ENCODE results near the gene EML1. TPM values are rescaled to one million over a fixed set of nuclear protein-coding genes. Genes with fewer than 3 reads are reported as not detected.

Gene EML1
- total RNA-seq, 1 experiment from 2014 or later: 7.2 TPM

DNA sequence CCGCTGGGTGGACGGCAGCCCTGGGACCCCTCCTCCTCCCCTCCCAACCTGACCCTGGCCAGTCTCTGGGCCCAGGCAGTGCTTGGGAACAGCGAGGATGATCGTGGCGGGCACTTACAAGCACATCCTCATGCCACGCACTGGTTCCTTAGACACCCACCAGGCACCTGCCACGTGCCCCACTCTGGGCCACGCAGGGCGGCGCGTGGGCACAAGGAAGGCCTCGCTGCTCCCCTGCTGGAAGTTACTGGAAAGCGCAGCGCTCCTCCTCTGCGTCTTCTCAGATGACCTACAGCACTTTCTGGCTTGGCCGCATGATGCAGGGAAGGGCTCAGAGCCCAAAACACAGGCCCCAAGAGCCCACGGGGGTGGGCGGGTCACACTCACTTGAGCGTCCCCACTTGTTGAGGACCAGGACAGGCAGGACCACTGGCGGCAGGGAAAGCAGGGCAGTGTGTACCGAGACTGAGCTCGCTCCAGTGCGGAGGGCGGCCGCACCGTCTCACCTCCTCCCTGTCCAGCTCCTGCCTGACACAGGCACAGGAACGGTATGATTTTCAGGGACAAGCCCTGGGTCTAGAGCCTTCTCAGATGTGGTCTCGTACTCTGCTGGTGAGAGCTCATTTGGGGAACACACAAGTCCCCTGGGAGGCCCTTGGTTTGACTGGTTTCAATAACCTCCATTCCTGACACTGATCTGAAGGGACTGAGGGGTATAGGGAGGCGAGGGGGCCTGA lies 143.7 kb downstream of the EML1 start:
- H3K4me1 ChIP-seq: no peaks in the 10 kb centered on the region
- H3K4me1 Mint-ChIP-seq (ENCODE audit: low read depth, unreplicated experiment): no peaks in the 10 kb centered on the region
- H3K4me3 Mint-ChIP-seq (ENCODE audit: unreplicated experiment): no peak overlapping the region
- TF ChIP-seq, protein P1, sequence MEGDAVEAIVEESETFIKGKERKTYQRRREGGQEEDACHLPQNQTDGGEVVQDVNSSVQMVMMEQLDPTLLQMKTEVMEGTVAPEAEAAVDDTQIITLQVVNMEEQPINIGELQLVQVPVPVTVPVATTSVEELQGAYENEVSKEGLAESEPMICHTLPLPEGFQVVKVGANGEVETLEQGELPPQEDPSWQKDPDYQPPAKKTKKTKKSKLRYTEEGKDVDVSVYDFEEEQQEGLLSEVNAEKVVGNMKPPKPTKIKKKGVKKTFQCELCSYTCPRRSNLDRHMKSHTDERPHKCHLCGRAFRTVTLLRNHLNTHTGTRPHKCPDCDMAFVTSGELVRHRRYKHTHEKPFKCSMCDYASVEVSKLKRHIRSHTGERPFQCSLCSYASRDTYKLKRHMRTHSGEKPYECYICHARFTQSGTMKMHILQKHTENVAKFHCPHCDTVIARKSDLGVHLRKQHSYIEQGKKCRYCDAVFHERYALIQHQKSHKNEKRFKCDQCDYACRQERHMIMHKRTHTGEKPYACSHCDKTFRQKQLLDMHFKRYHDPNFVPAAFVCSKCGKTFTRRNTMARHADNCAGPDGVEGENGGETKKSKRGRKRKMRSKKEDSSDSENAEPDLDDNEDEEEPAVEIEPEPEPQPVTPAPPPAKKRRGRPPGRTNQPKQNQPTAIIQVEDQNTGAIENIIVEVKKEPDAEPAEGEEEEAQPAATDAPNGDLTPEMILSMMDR (IDR thresholded peaks at IDR 0.05; ENCODE audit: insufficient read depth in 1 of 2, low read depth in 1 of 2, low read length in 1 of 2, severe bottlenecking in 1 of 2, unreplicated experiment in 1 of 2): no peak
- no peaks in the 10 kb centered on the region for H3K27me3 Mint-ChIP-seq (ENCODE audit: insufficient read depth, unreplicated experiment)
- H3K9me3 Mint-ChIP-seq (ENCODE audit: unreplicated experiment): no peaks in the 10 kb centered on the region
- H3K36me3 Mint-ChIP-seq (ENCODE audit: insufficient read depth, unreplicated experiment): no peaks in the 10 kb centered on the region
- DNase-seq: no peak
- H3K27ac Mint-ChIP-seq (ENCODE audit: unreplicated experiment): no peak overlapping the region
- intact Hi-C loops (cut with micrococcal nuclease; ENCODE audit: unreplicated experiment): no loop called here
- H3K9me3 ChIP-seq: no peaks in the 10 kb centered on the region
- BruUV-seq (replicated peaks): no TSS peak
- H3K27me3 ChIP-seq (replicated peaks; ENCODE audit: control insufficient read depth, insufficient read depth, low read length): no peaks in the 10 kb centered on the region
- ChIA-PET CTCF (no interaction called here), POLR2A (no interaction called here)
- H3K4me3 ChIP-seq (ENCODE audit: low read depth, low read length): no peak overlapping the region
- H3K36me3 ChIP-seq (ENCODE audit: control insufficient read depth, insufficient read depth, low read length): no peaks in the 10 kb centered on the region

DNA sequence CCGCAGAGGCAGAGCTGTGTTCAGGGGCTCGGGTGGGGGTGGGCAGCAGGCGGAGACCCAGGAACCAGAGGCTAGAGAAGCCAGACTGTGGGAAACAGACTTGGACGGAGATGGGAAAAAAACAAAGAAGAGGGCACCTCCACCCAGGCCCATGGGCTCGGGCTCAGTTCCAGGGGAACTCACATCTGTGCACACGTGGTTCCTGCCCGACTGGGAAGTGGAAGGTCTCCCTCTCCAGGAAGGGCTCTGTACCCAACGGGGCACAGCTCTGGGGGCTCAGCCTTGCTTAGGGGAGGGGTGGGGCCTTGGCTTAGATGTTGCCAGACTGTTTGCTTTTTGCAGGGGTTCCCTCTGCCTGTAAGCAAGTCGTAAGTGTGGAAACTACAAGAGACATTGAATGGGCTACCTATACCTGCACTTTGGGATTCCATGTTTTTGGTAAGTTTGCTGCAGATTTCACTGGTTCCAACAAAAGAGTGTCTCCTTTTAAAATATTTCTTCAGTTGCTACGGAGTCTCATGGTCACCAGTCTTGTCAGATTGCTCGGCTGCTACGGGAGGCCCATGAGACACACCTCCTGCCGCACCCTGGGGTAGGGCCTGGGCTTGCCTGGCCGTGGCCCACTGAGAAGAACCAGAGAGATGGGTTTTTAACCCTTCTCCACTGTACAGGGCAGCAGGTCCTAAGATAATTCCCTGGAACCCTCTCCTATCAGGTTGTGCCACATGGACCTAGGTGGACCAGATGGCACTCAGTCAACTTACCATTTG lies 144.4 kb downstream of the EML1 start:
- no TSS peak for BruUV-seq (replicated peaks)
- no peaks in the 10 kb centered on the region for H3K9me3 ChIP-seq
- H3K27me3 Mint-ChIP-seq (ENCODE audit: insufficient read depth, unreplicated experiment): no peaks in the 10 kb centered on the region
- no peak overlapping the region for H3K4me3 Mint-ChIP-seq (ENCODE audit: unreplicated experiment)
- no peak overlapping the region for H3K27ac Mint-ChIP-seq (ENCODE audit: unreplicated experiment)
- no peak for DNase-seq
- H3K9me3 Mint-ChIP-seq (ENCODE audit: unreplicated experiment): no peaks in the 10 kb centered on the region
- CTCF ChIA-PET: no interaction called here
- intact Hi-C loops (cut with micrococcal nuclease; ENCODE audit: unreplicated experiment): no loop called here
- no peak overlapping the region for H3K4me3 ChIP-seq (ENCODE audit: low read depth, low read length)
- POLR2A ChIA-PET: no interaction called here
- no peaks in the 10 kb centered on the region for H3K36me3 Mint-ChIP-seq (ENCODE audit: insufficient read depth, unreplicated experiment)
- H3K4me1 Mint-ChIP-seq (ENCODE audit: low read depth, unreplicated experiment): no peaks in the 10 kb centered on the region
- TF ChIP-seq, protein P1 (IDR thresholded peaks at IDR 0.05; ENCODE audit: insufficient read depth in 1 of 2, low read depth in 1 of 2, low read length in 1 of 2, severe bottlenecking in 1 of 2, unreplicated experiment in 1 of 2): no peak
- H3K36me3 ChIP-seq (ENCODE audit: control insufficient read depth, insufficient read depth, low read length): no peaks in the 10 kb centered on the region
- no peaks in the 10 kb centered on the region for H3K27me3 ChIP-seq (replicated peaks; ENCODE audit: control insufficient read depth, insufficient read depth, low read length)
- no peaks in the 10 kb centered on the region for H3K4me1 ChIP-seq

DNA sequence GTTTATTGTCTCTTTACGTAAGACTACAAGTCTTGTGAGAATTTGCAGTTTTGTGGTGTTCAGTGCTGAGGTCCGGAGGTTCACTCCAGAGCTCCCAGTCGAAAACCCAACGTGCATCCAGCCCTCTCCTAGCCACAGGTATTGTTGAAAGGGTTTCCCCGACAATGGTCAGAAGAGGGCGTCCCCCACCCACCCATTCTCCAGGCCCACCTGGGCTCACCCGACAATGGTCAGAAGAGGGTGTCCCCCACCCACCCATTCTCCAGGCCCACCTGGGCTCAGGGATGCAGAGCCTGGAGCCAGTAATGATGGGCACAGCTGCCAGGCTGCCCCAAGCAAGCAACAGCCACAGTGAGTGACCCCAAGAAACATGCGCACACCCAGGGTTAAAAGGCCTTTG lies 145.2 kb downstream of the EML1 start:
- Mint-ChIP-seq H3K9me3 (ENCODE audit: unreplicated experiment) (no peaks in the 10 kb centered on the region), H3K36me3 (ENCODE audit: insufficient read depth, unreplicated experiment) (no peaks in the 10 kb centered on the region), H3K27me3 (ENCODE audit: insufficient read depth, unreplicated experiment) (no peaks in the 10 kb centered on the region), H3K4me3 (ENCODE audit: unreplicated experiment) (no peak overlapping the region), H3K27ac (ENCODE audit: unreplicated experiment) (no peak overlapping the region), H3K4me1 (ENCODE audit: low read depth, unreplicated experiment) (no peaks in the 10 kb centered on the region)
- BruUV-seq (replicated peaks): no TSS peak
- TF ChIP-seq, protein P1 (IDR thresholded peaks at IDR 0.05; ENCODE audit: insufficient read depth in 1 of 2, low read depth in 1 of 2, low read length in 1 of 2, severe bottlenecking in 1 of 2, unreplicated experiment in 1 of 2): no peak
- Histone ChIP-seq H3K27me3 (replicated peaks; ENCODE audit: control insufficient read depth, insufficient read depth, low read length) (no peaks in the 10 kb centered on the region), H3K4me1 (no peaks in the 10 kb centered on the region), H3K4me3 (ENCODE audit: low read depth, low read length) (no peak overlapping the region), H3K36me3 (ENCODE audit: control insufficient read depth, insufficient read depth, low read length) (no peaks in the 10 kb centered on the region), H3K9me3 (no peaks in the 10 kb centered on the region)
- CTCF ChIA-PET: no interaction called here
- intact Hi-C loops (cut with micrococcal nuclease; ENCODE audit: unreplicated experiment): no loop called here
- no peak for DNase-seq
- POLR2A ChIA-PET: no interaction called here
